Measurements from ENCODE around the gene ENO3. TPM values are rescaled to one million over a fixed set of nuclear protein-coding genes. Genes with fewer than 3 reads are reported as not detected.

ENO3 gene
- polyA plus RNA-seq, 1 of the 3 experiments (the other 2 are of a cell fraction): 29.2 TPM

DNA sequence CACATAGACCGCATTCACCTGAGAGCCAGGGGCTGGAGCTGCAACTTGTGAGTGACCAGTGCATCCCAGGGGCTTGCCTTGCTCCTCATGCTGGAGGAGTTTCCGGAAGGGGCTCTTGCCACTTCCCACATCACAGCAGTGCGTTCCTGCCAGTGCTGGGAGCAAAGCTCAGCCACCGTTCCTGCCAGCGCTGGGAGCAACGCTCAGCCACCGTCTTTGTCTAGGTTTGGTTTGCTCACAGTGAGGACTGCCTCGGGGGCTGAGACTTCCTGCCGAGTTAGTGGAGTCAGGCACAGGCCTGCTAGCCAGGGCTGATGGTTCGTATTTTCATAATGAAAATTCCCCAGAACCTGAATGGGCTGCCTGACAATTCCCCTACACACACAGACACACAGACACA is 42.6 kb upstream of the ENO3 start:
- H3K27me3 ChIP-seq (ENCODE audit: insufficient read depth): no peaks in the 10 kb centered on the region
- no peak overlapping the region for H3K9ac ChIP-seq
- H4K20me1 ChIP-seq (ENCODE audit: insufficient read depth): no peaks in the 10 kb centered on the region
- peaks cover 0 to 13% of the 10 kb centered on the region in 2 experiments; a peak in 1 of 4 replicates for H3K4me1 ChIP-seq (ENCODE audit: control insufficient read depth in 1 of 2, insufficient read depth in 2 of 2, low read depth in 1 of 2, low read length in 1 of 2)
- H2AFZ ChIP-seq (ENCODE audit: low read depth): no peak overlapping the region
- H3K4me3 ChIP-seq (ENCODE audit: low read depth in 2 of 2, low read length in 1 of 2): no peak overlapping the region
- peaks cover 3% of the 10 kb centered on the region for H3F3A ChIP-seq (replicated peaks; ENCODE audit: insufficient read depth)
- CTCF ChIA-PET: interaction anchor here (0.6 to 3.0 kb wide), 40 partner anchors 9 to 311 kb away, joined by 3 to 35 read pairs (median 5); partner anchors contain the start of genes C17orf107, CAMTA2, ENO3 and PLD2
- no peaks in the 10 kb centered on the region for H3K36me3 ChIP-seq (replicated peaks in 1 of 2; ENCODE audit: control insufficient read depth in 1 of 2, insufficient read depth in 2 of 2, low read length in 1 of 2)
- WGBS (ENCODE audit: low lambda C conversion rate): 75% methylated on average over 10 of the region's 10 CpGs
- peak overlapping the region in 1 of 2 experiments; percentile 1; a peak in 1 of 4 replicates for H3K27ac ChIP-seq (ENCODE audit: low read depth in 2 of 2, low read length in 1 of 2)
- no peaks in the 10 kb centered on the region for H3K9me3 ChIP-seq
- peak; percentile 45 for DNase-seq
- H3K9me2 ChIP-seq: no peaks in the 10 kb centered on the region
- H3K79me2 ChIP-seq (ENCODE audit: insufficient read depth): no peaks in the 10 kb centered on the region
- POLR2A ChIA-PET: interaction anchor here (1.0 to 1.7 kb wide), 5 partner anchors 11 to 62 kb away, joined by 3 to 18 read pairs (median 5); partner anchors contain the start of genes RNF167, SLC25A11 and SPAG7
- H3K4me2 ChIP-seq: no peak overlapping the region
- TF ChIP-seq, protein P1, sequence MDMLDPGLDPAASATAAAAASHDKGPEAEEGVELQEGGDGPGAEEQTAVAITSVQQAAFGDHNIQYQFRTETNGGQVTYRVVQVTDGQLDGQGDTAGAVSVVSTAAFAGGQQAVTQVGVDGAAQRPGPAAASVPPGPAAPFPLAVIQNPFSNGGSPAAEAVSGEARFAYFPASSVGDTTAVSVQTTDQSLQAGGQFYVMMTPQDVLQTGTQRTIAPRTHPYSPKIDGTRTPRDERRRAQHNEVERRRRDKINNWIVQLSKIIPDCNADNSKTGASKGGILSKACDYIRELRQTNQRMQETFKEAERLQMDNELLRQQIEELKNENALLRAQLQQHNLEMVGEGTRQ (IDR thresholded peaks at IDR 0.05; ENCODE audit: borderline replicate concordance, low read depth, low read length): no peak
- TF ChIP-seq SMC3 (IDR thresholded peaks at IDR 0.05; ENCODE audit: low read depth, low read length) (no peak), SIN3A (IDR thresholded peaks at IDR 0.05; ENCODE audit: borderline replicate concordance, low read depth, low read length) (no peak), MXI1 (IDR thresholded peaks at IDR 0.05; ENCODE audit: low read depth, low read length) (no peak), GATA2 (CRISPR knock-in tag; IDR thresholded peaks at IDR 0.05) (no peak), TEAD4 (IDR thresholded peaks at IDR 0.05; ENCODE audit: borderline replicate concordance, insufficient read depth) (no peak), TAF1 (IDR thresholded peaks at IDR 0.05; ENCODE audit: borderline replicate concordance, low read depth, low read length) (no peak), FOXJ3 (CRISPR knock-in tag; IDR thresholded peaks at IDR 0.05) (no peak), JUND (IDR thresholded peaks at IDR 0.05) (no peak), ELF1 (IDR thresholded peaks at IDR 0.05) (no peak), RCOR1 (IDR thresholded peaks at IDR 0.05; ENCODE audit: low read length) (no peak), GABPA (IDR thresholded peaks at IDR 0.05; ENCODE audit: low read depth) (no peak), NRF1 (IDR thresholded peaks at IDR 0.05; ENCODE audit: low read depth, low read length) (no peak)
- TF ChIP-seq, protein P2, sequence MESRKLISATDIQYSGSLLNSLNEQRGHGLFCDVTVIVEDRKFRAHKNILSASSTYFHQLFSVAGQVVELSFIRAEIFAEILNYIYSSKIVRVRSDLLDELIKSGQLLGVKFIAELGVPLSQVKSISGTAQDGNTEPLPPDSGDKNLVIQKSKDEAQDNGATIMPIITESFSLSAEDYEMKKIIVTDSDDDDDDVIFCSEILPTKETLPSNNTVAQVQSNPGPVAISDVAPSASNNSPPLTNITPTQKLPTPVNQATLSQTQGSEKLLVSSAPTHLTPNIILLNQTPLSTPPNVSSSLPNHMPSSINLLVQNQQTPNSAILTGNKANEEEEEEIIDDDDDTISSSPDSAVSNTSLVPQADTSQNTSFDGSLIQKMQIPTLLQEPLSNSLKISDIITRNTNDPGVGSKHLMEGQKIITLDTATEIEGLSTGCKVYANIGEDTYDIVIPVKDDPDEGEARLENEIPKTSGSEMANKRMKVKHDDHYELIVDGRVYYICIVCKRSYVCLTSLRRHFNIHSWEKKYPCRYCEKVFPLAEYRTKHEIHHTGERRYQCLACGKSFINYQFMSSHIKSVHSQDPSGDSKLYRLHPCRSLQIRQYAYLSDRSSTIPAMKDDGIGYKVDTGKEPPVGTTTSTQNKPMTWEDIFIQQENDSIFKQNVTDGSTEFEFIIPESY (IDR thresholded peaks at IDR 0.05; ENCODE audit: borderline replicate concordance, low read depth): no peak
- TF ChIP-seq, protein P3, sequence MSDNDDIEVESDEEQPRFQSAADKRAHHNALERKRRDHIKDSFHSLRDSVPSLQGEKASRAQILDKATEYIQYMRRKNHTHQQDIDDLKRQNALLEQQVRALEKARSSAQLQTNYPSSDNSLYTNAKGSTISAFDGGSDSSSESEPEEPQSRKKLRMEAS (IDR thresholded peaks at IDR 0.05; ENCODE audit: low read depth): no peak
- TF ChIP-seq, protein P4, sequence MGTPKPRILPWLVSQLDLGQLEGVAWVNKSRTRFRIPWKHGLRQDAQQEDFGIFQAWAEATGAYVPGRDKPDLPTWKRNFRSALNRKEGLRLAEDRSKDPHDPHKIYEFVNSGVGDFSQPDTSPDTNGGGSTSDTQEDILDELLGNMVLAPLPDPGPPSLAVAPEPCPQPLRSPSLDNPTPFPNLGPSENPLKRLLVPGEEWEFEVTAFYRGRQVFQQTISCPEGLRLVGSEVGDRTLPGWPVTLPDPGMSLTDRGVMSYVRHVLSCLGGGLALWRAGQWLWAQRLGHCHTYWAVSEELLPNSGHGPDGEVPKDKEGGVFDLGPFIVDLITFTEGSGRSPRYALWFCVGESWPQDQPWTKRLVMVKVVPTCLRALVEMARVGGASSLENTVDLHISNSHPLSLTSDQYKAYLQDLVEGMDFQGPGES (IDR thresholded peaks at IDR 0.05; ENCODE audit: low read depth, low read length): no peak
